Suppressor macrophage treated with lipopolysaccharide for 4 hours (primary cell): ENCODE results near the gene PPP2R2C.

Source experiments
- DNase-seq: peaks from one replicate; pipeline ENCODE4 v3.0.0-alpha.2; 2020

Gene PPP2R2C

GRCh38 chr4:6339818-6340445 is 132.5 kb downstream of the PPP2R2C start:
- DNase-seq, result no peak

GRCh38 chr4:6338951-6339817 is 133.2 kb downstream of the PPP2R2C start:
- no peak for DNase-seq

DNA sequence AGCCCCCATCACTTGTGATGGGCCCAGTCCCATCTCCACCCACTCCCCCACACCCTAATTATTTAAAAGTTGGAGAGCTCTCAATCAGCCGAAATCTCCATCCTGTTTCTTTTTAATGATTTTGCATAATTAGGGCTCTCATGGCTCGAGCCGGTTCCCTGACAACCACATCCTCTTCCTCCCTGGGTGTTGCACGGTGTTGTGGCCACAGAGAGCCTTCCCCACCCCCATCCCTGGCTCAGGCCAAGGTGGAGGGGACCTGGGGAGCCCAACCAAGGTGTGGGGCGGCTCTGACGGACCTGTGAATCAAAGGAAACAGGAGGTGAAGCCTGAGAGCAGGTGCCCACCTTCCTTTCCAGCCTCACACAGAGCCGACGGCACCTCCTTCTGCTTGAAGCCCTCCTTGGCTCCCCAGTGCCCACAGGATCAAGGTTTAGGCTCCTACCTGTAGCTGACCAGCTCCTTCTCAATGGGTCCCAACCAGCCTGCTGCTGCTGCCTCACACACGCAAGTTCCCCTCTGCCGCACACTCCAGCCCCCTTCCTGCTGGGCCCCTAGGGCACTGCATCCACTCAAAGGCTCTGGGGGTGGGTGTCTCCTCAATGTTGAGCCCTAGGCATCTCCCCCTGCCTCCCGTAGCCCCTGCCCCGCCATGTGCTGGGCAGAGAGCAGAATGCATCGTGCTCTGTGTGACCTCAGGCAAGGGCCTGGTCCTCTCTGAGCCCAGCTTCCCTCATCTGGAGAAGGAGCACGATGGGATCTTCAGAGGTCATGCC is 134.1 kb downstream of the PPP2R2C start:
- DNase-seq, result no peak

- DNase-seq, result no peak
Observed at GRCh38 chr4:6337331-6337935, 135.0 kb downstream of the PPP2R2C start.

DNA sequence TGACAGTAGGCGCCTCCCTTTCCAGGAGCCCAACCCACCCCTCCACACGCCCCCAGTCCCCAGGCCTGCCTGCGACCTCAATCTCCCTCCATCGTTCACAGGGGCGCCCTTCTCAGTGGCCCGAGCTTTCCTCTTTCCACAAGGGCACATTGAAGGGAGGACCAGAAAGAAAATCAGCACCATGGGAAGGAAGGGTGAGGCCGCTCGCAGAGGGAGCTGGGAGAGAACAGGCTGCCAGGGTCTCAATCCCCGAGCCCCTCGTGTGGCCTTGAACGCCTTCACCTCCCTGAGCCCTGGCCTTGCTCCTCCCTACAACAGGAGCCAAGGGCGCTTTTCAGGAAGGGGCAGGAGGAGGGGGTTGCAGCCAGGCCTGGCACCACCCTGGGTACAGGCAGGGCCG is 136.2 kb downstream of the PPP2R2C start:
- DNase-seq, result no peak

DNA sequence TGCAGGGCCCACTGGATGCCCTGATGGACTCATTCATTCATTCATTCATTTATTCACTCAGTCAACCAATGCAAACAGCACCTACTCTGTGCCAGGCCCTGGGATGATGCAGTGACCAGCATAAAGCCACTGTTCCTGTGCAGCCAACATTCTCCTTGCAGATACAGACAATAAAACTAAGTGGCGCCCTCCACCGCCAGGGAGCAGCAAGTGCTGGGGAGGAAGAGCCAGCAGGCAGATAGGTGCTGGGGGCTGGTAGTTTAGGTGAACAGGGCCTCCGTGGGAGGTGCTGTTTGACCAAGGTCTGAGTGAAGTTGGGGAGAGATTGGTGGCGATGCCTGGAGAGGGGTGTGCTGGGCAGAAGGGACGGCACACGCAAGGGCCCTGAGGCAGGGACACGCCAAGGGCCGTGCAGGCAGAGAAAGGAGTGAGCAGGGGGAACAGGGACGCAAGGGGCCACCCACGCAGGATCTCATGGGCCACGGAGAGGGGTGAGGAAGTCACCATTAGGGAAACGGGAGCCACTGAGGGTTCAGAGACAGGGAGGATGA is 137.3 kb downstream of the PPP2R2C start:
- no peak for DNase-seq

DNA sequence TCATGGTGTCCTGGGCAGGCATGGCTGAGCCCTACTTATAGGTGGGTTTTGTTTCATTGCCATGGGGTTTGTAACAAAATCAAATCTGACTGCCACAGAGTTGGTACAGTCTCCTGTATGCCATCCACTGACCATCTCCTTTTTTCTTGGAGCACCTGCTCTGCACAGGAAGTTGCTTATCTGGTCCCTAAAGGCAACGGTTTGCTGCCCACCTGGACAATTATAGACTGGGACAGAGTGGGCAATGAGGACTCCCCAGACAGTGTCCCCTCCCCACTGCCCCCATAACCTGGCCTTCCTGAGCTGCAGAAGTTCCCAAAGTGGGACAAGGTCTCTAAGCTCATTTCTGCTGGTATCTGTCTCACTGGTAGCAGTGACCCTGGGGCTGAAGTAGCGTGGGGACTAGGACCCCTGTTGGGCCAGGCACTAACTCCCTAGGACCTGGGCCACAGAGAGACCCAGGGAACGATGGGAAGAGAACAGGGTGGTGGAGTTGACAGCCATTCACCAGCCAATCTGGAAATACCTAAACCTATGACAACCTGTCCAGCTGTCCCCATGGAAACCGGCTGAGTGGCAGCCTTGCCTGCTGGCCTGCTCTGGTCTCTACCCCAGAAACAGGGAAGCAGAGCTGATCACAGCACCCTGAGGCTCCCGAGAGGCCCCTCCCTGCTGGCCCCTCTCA is 138.1 kb downstream of the PPP2R2C start:
- DNase-seq, result no peak

DNA sequence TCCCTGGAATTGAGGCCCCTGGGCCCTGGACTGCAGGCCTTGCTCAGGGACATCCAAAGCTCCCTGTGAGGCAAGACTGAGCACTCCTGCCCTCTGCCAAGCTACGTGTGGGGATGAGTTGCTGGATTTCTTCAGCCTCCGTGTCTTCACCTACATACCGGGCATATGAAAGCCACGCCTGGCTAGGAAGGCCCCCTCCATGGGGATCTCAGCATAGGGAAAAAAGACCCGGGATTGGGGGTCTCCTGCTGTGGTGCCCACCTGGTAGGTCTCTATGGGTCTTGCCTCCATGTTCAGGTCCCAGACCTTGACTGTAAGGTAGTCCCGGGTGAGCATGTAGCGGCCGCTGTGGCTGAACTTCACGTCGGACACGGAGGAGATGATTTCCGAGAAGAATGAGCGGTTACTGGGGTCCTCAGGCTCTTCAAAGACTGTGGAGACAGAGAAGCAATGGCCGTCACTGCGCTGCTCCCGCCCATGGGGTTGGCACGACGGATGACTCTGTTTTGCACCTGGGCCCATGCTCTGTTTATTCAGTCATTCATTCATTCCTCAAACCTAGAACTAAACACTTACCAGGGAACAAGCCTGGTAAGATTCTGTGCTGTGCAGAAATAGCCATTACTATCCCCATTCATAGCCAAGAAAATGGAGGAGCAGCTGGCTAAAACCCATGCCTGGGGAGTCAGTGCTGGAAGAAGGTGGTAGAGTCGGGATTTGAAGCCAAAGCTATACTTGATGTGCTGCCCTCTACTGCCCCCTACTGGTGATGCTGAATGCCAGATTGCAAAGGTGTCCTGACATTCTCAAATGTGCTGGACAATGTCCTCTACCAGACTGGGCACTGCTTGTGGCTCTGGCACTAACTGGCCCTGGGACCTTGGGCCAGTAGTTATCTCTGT is 138.9 kb downstream of the PPP2R2C start:
- DNase-seq, result peak; percentile 45

DNA sequence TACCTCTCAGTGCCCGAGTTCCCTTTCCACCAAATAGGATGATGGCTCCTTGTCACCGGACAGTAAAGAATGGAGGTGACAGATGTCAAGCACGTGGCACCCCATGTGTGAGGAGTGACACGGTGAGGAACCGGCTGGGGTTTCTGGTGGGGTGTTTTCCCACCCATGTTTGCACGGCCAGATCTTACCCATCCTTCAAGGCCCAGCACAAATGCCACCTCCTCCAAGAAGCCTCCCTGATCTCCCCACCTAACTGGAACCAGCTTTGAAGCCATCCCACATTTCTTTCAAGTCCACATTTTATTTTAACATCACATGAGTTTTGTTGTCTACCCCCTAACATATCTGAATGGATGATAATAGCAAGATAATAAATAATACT is 139.8 kb downstream of the PPP2R2C start:
- no peak for DNase-seq

GRCh38 chr4:6332042-6332668 is 140.3 kb downstream of the PPP2R2C start:
- peak; percentile 46 for DNase-seq

DNA sequence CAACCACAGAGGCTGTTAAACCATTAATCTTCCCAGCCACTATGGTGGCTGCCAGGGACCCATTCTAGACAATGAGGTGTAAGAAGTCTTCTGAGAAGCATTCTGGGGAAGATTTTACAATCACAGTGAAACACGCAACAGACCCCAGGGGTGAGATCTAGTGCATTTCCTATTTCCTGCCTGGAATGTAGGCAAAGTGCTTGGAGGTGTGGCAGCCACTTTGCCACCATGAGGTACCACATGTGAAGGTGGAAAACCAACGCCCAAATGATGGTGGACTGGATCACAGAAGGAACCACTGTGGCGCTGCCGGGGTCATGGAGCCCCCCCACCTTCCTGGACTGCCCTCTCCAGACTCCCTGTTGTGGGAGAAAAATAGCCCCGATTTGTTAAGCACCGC is 140.9 kb downstream of the PPP2R2C start:
- DNase-seq, result no peak

- peak; percentile 46 for DNase-seq
Observed at GRCh38 chr4:6331018-6331417, 141.4 kb downstream of the PPP2R2C start.

DNA sequence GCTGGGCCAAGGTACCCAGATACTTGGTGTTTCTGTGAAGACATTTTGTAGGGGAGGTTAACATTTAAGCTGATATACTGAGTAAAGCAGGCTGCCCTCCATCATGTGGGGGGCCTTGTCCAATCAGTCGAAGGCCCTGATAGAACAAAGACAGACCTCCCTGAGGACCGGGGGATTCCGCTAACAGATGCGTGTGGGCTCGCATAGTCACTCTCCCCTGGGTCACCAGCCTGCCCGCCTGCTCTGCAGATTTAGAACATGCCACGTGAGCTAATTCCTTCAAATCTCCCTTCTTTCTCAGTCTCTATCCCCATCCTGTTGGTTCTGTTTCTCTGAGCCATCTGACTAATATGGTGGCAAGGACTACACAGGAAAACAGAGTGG is 142.0 kb downstream of the PPP2R2C start:
- no peak for DNase-seq

- no peak for DNase-seq
Observed at GRCh38 chr4:6329478-6330383, 142.7 kb downstream of the PPP2R2C start.

DNA sequence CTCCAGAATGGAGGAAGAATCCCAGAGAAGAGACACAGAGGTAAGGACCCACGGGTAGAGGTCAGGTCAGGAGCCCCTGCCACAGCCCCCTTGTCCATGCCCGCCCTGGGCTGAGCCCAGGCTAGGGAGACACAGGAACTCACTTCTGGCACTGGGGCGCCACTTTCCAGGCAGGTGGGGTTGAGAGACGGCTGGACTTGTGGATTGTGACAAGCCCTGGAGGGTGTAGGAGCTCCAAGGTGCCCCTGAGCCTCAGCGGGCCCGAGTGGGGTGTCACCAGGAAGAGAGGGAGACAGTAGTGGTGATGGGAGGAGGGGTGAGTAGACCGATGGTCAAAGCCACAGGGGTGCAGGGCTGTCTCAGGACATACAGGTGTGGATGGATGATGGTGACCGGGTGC is 143.9 kb downstream of the PPP2R2C start:
- no peak for DNase-seq

GRCh38 chr4:6327220-6327917 is 145.0 kb downstream of the PPP2R2C start:
- DNase-seq, result peak; percentile 79

- no peak for DNase-seq
Observed at GRCh38 chr4:6326312-6327060, 145.9 kb downstream of the PPP2R2C start.

- no peak for DNase-seq
Observed at GRCh38 chr4:6325788-6326290, 146.6 kb downstream of the PPP2R2C start.
